Measurements from ENCODE around the gene DMRT1.

DNA sequence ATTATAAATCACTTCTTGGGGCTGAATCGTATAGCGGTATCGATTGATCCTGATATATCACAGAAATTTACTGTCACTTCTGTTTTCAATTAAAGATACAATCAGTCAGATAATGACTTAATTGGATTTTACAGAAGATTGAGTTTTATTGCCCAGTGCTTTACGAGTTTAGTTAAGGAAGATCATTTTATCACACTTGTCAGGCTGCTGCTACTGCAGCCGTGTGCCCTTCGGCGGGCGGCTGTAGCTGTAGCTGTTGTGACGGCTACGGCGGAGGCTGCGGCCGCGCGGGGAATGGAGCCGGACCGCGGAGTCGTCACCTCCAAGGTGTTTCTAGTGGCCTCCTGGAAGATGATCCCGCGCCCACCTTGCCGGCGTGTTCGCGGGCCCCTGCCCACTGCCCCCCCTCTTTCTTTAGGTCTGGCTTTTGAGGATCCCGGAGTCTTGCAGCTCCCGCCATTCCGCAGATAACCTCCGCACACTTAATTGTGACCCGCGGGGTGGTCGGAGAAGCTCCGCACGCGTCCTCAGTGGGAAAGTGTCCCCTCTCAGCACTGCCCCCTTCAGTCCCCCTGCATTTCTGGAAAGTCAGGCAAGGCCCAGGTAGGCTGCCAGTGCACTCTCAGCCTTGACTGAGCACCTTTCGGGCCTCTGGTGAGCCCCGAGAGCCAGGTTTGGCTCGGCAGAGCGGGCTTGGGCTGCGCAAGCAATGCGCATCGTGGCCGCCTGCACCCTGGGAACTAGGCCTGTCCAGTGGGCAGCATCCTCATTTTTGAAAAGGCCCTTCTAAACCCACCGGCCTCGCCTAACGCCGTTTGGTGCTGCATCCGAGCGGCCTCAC lies 128.0 kb downstream of the DMRT1 start:
- TF ChIP-seq, protein P1, sequence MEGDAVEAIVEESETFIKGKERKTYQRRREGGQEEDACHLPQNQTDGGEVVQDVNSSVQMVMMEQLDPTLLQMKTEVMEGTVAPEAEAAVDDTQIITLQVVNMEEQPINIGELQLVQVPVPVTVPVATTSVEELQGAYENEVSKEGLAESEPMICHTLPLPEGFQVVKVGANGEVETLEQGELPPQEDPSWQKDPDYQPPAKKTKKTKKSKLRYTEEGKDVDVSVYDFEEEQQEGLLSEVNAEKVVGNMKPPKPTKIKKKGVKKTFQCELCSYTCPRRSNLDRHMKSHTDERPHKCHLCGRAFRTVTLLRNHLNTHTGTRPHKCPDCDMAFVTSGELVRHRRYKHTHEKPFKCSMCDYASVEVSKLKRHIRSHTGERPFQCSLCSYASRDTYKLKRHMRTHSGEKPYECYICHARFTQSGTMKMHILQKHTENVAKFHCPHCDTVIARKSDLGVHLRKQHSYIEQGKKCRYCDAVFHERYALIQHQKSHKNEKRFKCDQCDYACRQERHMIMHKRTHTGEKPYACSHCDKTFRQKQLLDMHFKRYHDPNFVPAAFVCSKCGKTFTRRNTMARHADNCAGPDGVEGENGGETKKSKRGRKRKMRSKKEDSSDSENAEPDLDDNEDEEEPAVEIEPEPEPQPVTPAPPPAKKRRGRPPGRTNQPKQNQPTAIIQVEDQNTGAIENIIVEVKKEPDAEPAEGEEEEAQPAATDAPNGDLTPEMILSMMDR (IDR thresholded peaks at IDR 0.05): no peak
- no peak for TF ChIP-seq POLR2A (IDR thresholded peaks at IDR 0.05)
- no peak for TF ChIP-seq EP300 (IDR thresholded peaks at IDR 0.05)

All from upper lobe of left lung (tissue), 4 donors.